G401.6 (cell line): Measurements from ENCODE around the gene NAP1L4.

ENCODE experiments used
- FAIRE-seq: peaks from 2 replicates; lab custom pipeline; 2012; peaks lifted over from hg19 to GRCh38; lab: Jason Lieb, UNC

Gene NAP1L4, protein sequence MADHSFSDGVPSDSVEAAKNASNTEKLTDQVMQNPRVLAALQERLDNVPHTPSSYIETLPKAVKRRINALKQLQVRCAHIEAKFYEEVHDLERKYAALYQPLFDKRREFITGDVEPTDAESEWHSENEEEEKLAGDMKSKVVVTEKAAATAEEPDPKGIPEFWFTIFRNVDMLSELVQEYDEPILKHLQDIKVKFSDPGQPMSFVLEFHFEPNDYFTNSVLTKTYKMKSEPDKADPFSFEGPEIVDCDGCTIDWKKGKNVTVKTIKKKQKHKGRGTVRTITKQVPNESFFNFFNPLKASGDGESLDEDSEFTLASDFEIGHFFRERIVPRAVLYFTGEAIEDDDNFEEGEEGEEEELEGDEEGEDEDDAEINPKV

DNA sequence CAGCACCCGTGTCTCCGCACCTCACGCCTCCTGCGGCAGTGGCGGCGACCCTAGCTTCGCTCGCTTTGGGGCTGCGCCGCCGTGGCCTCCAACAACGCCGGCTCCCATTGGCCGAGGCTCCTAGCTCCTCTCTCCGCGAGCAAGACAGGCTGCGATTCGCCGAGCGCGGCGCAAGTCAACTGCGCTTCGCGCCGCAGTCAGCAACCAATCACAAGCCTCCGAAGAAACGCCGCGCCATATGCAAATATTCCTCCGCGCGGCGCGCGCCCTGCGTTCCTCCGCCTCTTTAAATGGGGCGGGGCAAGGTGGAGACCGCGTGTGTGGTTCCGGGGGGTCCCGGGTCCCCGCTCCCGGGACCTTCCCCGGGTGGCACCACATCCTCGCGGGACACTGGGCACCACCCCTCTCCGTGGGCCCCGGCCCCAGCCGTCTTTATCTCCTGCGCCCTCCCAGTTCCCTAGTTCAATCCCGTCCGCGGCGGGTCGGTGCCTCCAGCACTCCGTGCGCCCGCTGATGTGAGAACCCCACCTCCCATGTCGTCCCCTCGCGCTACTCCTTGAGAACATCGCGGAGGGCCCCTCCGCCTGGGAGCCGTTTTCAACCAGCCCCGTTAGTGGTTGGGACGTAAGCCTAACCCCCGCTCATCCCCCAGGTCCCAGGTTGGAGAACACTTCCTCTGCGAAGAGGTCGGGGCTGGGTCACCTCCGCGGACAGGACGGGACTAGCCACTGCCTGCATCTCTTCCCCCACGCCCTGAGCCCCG lies at the start of gene NAP1L4:
NAP1L4 (minus strand) TSS at position 96 of the 763 bp plus-strand sequence. CDS start 13,109 bp downstream, outside the sequence.
- FAIRE-seq = peak; percentile 95

DNA sequence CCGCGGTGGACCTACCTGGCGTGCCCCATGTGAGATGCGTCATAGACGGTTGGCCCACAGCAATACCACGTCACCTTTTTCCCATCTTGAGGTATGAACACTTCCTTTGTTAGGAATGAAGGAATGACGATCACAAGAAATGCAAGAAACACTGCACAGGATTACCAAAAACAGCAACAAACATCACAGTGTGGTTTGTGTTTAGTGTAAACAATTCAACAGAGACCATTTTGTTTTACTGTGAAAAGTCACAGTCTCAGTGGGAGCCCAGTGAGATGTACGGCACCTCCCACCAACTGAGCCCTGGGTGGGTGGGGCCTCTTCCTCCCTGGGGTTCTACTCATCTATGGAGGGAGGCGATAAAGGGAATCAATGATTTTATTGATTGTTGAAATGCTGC lies 48.8 kb upstream of the NAP1L4 start:
- no peak for FAIRE-seq

DNA sequence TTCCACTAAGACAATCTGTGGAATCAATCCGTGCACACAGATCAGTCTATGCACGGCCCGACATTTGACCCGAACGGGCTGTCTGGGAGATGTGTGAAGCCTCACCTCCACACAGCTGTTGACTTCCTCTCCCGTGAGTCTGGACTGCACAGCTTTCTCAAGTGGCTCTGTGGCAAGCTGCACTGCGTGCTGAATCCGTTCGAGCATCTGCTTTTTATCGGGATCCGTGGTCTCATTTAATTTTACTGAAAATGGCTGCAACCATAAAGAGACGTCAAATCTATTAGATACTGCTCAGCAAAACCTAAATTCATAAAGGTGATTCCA lies 45.8 kb upstream of the NAP1L4 start:
- no peak for FAIRE-seq

DNA sequence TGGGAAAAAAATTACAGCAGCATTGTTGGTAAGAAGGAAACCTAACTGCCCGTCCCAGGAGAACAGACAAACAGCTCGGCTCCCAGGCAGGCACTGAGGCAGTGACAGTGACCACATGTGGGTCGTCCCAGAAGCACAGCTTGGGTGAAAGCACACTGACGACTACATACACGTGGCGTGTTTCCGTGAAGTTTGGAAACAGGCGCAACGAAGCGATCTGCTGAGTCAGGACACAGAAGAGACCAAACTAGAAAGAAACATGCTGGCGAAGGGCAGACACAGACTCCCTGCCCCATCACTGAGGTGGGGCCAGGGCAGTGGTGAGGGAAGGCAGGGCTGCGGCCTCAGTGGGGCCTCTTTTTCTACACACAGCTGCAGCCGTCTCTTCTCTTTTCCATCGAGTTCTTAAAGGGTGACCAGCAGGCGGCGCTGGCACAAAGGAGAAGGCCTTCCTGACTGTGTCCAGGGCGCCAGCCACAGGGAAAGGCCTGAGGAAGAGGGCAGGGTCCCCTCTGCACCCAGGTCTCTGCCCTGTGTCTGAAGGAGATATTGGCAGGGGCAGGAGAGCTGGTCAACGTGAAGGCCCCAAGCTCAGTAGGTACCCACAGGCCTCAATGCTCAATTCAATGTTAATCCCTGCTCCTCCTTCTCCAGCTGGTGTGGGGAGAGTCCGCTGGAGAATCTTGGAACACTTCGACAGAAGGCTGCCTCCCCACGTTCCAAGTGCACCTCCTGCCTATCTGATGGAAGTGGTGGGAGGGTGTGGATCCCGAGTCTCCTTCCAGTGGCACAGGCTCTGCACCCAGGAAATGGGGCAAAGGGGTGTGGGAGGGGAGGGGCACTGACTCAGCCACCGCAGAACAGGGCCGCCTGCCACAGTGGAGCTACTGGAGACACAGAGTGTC lies 45.2 kb upstream of the NAP1L4 start:
- FAIRE-seq = no peak

DNA sequence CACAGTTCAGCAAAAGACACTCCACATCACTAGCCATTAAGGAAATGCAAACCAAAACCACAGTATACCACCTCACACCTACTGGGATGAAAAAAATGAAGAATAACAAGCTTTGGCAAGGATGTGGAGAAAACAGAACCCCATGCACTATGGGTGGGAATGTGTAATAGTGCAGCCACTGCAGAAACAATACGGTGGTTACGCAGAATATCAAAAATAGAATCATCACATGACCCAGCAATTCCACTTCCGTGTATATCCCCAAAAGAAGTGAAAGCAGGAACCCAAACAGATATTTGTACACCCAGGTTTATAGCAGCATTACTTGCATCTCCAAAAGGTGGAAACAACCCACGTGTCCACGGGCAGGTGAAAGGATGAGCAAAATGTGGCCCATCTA lies 44.3 kb upstream of the NAP1L4 start:
- no peak for FAIRE-seq

DNA sequence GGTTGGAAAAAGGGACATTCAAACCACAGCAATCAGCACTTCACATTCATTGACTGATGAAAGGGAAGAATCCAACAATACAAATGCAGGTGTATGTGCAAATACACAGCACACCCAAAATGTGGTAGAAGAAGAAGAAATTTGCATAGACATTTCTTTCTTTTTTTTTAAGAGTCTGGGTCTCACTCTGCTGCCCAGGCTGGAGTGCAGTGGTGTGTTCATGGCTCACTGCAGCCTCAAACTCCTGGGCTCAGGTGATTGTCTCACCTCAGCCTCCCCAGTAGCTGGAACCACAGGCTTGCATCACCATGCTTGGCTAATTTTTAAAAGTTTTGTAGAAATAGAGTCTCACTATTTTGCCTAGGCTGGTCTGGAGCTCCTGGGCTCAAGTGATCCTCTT lies 43.2 kb upstream of the NAP1L4 start:
- FAIRE-seq = no peak

DNA sequence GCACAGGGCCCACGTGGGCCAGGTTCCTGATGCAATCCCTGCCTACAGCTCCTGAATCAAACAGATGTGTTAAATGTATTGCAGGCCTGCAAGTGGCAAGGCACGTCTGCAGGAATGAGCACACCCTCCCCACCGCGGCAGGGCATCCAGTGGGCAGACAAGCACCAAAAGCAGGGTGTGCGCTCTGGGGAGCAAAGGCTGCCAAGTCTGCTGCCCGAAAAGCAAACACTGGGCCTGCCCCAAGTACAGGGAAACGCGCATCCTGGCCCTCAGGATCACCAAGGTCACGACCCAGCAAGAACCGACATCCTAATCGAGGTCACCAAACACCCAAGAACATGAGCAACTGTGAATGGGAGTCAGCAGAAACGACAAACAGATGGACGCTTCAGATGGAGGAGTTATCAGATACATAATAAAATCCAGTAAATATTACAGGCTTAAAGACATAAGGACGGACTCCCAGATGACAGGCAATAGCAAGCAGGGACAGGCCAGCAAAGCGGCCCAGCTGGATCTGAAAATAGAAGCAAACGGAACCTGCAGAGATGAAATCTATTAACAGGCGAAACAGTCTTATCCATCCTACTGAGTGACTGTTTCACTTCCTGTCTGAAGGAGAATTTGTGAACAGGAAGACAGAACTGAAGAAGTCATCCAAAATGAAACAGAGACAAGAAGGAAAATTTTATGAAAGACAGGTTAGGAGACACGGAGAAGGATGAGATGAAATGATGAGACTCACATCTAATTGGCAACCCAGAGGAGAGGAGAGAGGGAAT lies 38.4 kb upstream of the NAP1L4 start:
- FAIRE-seq = no peak

DNA sequence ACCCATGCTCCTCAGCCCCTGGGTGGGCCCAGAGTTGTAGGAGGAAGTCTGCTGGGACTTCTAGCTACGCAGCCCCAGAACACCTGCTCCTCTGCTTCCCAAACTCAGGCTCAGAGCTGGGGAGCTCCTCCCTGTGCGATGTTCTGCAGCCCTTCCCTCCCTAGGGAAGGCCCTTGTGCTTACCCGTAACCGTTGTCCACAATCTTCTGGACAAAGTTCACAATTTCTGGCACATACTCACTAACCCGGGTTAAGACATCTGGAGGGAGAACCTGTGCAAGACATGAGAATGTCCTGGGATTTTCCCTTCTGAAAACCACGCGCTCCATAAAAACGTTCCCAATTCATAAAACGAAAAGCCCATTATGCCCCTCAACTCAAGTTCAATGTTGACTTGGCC lies 36.7 kb upstream of the NAP1L4 start:
- no peak for FAIRE-seq

DNA sequence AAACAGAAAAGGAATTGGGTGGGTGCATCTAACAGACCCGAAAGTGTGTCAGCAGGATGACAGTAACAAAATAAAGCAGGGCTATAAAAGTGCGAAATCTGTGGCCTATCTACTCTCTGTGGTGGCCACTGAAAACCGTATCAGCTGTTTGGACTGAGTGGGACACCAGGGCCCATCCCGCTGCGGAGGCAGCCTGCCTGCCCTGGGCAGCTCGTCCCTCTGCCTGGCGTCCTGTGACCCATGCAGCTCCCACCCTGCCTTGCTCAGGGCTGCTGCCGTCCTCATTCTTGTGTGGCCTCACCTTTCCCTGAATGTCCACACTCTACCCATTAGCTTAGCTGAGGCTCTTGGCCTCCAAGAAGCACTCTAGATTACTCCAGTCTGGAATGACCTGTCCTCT lies 34.7 kb upstream of the NAP1L4 start:
- no peak for FAIRE-seq

DNA sequence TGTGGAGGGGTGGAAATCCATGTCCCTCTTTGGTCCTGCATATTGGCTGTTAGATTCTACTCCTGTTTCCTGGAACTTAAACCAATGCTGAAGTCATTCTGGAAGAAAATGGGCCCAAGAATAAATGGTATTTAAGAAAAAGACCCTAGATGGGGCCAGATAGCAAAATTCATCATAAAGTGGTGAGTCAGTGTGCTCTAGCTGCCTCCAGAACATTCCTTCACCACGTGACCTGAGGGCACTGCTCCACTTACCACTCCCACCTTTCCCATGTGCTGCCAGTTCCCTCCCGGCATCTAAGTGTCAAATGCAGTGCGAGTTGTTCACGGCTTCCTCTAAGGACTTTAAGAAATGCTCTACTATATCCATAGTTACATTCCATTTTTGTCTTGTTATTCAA lies 30.9 kb upstream of the NAP1L4 start:
- FAIRE-seq = no peak

DNA sequence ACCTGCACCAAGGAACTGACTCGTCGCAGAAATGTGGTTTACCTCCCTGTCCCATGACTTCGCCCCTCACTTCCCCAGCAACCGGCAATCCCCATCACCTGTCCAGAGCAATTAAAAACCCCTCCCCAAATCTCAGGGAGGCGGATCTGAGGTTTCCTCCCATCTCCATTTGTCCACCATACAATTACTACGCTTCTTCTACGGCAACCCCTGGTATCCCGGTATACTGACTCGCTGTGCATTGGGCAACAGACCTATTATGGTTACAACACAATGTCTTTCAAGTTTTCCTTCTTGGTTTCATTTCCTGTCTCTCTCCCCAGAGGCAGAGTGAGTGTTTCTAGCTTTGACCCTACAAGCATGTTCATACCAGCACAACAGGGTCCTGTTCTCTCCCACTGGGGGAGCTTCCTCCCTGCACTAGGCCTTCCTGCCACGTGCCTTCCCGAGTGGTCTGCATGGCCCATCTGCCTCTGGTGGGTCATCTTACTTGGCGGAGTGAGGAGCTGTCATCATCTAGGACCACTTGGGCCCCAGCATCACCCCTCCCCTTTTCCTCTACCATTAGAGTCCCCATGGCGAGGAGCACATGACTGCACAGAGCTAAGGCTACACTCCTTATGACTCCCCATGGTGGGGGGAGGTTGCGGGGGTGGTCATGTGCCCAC lies 30.3 kb upstream of the NAP1L4 start:
- no peak for FAIRE-seq

DNA sequence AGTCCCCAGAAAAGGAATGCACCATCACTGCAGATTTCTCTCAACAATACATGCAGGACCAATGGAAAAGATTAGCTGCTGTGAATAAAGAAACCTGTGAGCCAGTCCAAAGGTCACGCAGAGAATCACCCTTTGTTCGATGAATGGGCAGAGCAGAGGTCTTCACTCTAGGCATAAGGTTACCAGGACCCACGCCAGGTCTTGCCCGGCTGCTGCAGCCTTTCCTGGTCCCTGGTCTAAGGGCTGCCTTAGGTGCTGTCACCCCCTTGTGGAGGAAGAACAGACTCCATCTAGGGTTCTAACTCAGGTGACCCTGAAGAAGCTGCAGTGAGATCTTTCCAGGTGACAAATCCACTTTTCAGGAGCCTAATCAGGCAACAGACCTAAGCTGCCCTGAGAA lies 29.0 kb upstream of the NAP1L4 start:
- FAIRE-seq = no peak

DNA sequence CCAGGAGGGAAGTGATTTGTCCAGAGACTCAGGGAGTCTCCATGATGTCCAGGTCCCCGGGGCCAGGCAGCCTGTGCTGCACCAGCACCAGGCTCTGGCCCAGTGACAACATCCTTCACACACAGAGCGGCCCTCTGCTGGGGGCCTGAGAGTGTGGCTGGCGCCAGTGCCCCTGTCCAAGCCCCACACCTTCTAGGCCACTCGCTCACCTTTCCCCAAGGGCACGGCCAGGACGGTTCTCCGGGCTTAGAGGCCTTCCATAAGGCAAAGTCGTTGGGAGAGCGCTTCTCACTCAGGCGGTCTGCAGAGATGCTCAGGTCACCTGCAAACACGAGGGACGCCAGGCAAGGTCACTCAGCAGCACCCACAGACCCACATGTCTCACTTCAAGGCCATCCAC lies 27.9 kb upstream of the NAP1L4 start:
- no peak for FAIRE-seq

DNA sequence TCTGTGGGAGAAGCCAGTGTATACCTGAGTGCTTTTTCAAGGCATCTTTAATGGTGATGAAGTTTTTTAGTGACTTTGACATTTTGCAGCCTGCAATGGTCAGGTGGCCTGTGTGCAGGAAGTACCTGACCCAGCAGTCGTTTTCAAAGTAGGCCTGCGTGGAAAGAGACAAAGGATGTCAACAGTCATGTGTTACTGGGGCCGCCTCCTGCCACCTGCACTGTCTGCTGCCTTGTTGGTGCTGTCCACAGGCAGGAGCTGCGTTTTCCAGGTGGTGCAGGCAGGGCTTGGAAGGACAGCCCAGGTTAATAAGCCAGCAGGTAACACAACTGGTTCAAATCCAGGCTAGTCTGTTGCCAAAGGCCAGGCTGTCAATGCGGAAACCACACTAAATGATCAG lies 26.5 kb upstream of the NAP1L4 start:
- FAIRE-seq = no peak

DNA sequence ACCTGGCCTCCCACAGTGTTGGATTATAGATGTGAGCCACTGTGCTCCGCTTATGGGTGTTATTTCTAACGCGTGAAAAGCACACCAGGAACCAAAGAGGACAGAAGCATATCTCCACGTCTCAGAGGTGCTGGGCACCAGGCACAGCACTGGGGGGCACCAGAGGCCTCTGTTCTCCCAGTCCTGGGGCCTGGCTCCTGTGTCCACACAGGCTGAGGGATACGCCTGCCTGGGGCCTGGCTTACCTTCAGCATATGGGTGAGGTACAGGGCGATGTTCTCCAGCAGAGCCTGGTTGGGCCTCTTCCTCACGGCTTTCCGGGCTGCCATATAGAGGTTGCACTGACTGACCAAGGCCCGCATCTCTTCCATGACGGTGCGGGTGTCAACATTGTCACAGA lies 24.7 kb upstream of the NAP1L4 start:
- FAIRE-seq = no peak

DNA sequence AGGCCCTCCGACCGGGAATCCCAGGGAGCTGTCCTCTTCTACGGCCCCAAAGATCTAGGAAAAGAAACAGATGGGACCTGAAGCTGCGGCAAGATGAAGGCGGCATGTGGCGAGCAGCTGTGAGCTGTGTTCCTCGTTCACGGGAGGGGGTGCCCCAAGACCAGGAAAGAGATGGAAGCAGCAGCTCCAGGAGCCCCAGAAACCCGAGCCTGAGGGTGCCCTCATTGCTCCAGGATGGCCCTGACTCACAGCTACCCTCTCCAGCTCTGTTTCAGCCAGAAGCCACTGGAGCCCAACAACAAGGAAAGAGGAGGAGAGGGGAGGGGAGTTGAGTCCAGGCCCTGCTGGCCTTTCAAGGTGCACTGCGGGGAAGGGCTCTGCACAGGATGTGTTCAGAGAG lies 23.7 kb upstream of the NAP1L4 start:
- no peak for FAIRE-seq

DNA sequence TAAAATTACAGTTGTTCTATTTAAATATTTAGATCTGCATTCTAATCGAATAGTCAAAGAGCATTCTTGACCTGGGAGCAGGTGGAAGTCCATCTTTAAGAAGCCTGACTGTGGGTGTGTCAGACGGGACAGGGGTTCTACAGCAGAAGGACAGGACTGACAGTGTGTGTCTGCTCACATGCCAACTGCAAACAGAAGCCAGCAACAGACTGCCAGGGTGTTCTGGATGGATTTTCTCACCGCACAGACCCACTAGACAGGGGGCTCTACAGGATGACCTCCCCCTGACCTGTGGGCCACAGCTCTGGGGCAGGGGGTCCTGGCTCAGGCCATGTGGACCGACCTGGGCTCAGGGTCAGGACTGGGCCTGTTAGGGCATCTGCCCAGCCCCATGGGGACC lies 22.8 kb upstream of the NAP1L4 start:
- FAIRE-seq = no peak

DNA sequence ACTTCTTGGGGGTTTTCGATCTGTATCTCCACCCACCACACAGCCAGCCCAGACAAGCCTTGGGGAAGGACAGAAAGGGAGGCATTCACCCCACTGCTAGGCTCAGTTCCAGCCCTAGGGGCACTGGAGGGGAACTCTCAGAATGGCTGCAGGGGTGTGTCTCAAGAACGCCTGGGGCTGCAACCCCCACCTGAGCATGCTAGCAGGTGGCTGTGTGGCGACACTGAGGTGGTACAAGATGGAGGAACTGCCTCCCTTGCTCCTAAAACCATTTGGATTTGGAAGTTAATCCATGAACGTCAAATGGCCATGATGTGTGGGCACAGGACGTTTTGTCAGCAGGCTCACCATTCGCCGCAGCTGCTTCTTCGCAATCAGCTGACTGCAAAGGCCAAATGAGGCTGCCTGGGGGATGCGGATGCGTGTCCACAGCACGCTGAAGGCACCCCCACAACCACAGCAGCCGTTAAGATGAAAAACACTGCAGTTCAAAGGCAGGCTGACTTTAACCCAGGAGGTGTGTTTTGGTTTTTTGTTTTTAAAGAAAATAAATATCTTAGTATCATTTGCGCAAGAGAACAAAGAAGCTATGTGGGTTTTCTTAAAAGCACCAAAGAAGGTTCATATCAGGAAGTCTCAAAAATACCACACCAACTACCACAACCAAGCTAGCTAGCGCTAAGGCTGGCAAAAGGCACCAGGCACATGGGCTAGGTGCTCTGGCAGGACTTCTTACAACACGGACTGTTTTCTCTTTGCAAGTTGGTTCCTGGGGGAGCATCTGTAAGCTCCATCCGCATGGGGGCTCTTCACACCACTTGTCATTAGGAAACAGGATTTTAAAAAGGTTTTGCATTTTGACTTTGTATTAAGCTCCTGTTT lies 22.2 kb upstream of the NAP1L4 start:
- FAIRE-seq = no peak

DNA sequence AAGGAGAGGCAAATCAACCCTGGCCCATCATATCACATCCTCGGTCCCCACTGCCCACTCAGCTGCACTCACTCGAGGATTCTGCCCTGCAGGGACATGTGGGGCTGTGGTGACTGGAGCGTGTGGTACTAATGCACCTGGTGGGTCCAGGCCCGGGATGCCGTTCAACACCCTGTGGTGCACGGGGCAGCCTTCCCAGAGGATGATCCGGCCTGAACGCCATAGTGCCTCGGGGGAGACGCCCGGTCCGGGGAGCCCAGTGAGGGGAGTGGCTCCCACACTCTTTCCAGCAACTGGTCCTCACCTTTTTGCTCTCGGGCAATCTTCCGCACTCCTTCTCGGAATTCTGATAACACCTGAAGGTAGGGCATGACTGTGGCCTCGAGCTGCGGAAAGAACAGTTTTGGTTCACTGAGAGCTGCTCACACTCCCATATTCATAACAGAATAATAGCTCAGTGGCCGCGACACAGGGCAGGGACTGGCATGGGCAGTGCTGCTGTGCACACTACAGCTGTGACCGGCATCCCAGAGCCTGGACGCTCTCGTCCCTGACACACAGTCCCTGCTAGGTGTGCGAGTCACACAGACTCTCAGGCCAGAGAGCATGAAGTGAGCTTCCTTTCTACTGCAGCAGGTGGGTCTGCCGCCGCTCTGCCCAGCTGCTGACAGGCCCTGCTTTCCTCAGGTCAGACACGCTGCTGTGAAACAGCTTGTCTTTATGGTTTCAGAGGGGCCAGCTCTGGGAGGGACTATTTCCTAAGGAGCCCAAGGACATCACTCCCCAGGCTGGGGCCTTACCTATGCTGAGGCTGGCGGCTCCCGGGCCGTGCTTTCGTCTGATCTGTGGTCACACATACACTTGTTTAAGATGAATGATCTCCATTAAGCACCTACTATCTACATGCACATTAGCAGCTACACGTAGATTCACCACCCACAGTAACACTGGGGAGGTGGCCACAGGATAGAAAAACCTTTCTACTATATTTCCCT lies 20.1 kb upstream of the NAP1L4 start:
- FAIRE-seq = no peak
